Activated naive CD8-positive, alpha-beta T cell treated with anti-CD3 and anti-CD28 coated beads, Interleukin-2, amount 50 U/mL, for 24 hours (primary cell): ENCODE measurements around the gene SLC35F1.
"Not testable (repeated sequence)": the region's sequence is repeated elsewhere in the genome, so short reads cannot be mapped to it uniquely, and the experiment has no call there.

Experiments
- ATAC-seq: fragments of 150-1000 bp; cut with Tn5 transposase; one replicate; pipeline ENCODE4 v1.10.0; 2021
- DNase-seq: peaks from one replicate; pipeline ENCODE4 v3.0.0; 2021
- H3K27ac Mint-ChIP-seq: one replicate; pipeline ENCODE4 v1.8.0; 2021; ENCODE audit warnings: mild to moderate bottlenecking, mixed read lengths
- H3K27me3 Mint-ChIP-seq: one replicate; pipeline ENCODE4 v1.8.0; 2021; ENCODE audit warnings: mixed read lengths
- H3K36me3 Mint-ChIP-seq: one replicate; pipeline ENCODE4 v1.8.0; 2021; ENCODE audit warnings: low read depth, mixed read lengths
- H3K4me1 Mint-ChIP-seq: one replicate; pipeline ENCODE4 v1.8.0; 2021; ENCODE audit warnings: mixed read lengths
- H3K4me3 Mint-ChIP-seq: one replicate; pipeline ENCODE4 v1.8.0; 2021; ENCODE audit warnings: mild to moderate bottlenecking, moderate library complexity, mixed read lengths
- H3K9me3 Mint-ChIP-seq: one replicate; pipeline ENCODE4 v1.8.0; 2021; ENCODE audit warnings: mixed read lengths

Gene SLC35F1

DNA sequence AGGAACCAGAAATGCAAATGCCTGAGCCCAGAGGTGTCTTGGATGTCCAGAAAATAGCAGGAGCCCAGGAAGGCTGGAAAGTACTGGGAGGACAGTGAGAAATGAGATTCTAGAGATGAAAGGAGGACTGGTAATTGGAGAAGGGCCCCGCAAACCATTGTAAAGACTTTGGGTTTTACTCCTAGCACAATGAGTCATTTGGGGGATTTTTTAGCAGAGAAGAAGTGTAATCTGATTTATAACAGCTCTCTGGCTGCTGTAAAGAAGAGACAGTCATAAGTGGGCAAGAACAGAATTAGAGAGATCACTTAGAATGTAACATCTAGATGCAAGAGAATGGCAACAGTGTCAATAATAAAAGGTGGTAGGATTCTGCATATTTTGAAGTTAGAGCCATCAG lies 40.2 kb downstream of the SLC35F1 start:
- DNase-seq (no peak), ATAC-seq (peak; percentile 46)
- Mint-ChIP-seq H3K4me1 (no peaks in the 10 kb centered on the region), H3K27ac (no peak overlapping the region), H3K27me3 (peaks cover 6% of the 10 kb centered on the region), H3K4me3 (no peak overlapping the region), H3K9me3 (no peaks in the 10 kb centered on the region), H3K36me3 (no peaks in the 10 kb centered on the region)

DNA sequence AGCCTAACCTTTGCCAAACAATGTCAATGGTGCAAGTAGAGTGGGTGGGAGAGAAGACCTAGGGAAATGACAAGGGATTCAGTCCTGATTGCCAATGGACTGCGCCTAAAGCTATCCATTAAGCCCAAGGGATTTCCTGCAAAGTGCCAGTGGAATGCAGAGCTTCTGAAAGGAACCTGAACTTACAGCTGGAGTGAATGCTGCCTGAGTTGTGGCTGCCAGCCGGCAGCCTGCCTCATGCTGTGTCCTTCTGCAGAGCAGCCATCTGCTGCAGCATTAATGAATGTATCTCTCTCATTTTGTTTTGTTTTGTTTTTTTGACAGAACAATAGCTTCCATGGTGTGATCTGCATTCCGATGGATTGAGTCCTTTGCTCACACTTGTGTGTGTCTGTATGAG lies 44.7 kb downstream of the SLC35F1 start:
- no peak overlapping the region for H3K4me3 Mint-ChIP-seq
- H3K27ac Mint-ChIP-seq: no peak overlapping the region
- H3K36me3 Mint-ChIP-seq: no peaks in the 10 kb centered on the region
- no peaks in the 10 kb centered on the region for H3K9me3 Mint-ChIP-seq
- H3K4me1 Mint-ChIP-seq: no peaks in the 10 kb centered on the region
- no peak for DNase-seq
- H3K27me3 Mint-ChIP-seq: peaks cover 7% of the 10 kb centered on the region
- no peak for ATAC-seq

DNA sequence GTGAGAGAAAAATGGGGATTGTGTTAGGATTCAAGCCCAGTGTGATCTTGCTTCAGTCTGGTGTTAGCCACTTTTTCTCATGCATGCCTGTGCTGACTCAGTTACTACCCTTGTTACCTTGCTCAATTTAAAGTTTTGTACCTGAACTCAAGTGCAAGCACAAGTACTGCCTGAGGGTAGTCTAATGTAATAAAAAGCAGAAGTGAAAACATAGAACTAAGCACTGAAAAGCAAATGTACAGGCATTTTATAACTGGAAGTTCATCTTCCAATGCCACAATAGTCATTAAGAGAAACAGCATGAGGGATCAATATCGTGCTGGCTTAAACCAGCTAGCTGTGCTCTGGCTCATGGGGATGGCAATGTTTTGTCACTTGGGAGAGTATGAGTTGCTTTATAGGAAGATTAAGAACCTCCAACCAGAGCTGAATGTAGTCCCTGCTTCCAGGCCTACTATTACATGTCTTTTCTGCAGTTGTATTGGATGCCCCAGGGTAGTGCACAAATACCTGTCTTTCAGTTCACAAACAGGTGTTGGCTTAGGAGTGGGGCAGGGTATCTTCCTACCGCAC lies 48.7 kb downstream of the SLC35F1 start:
- Mint-ChIP-seq H3K4me3 (no peak overlapping the region), H3K27ac (no peak overlapping the region), H3K27me3 (peaks cover 5% of the 10 kb centered on the region), H3K4me1 (no peaks in the 10 kb centered on the region), H3K9me3 (no peaks in the 10 kb centered on the region), H3K36me3 (no peaks in the 10 kb centered on the region)
- ATAC-seq (no peak), DNase-seq (no peak)

DNA sequence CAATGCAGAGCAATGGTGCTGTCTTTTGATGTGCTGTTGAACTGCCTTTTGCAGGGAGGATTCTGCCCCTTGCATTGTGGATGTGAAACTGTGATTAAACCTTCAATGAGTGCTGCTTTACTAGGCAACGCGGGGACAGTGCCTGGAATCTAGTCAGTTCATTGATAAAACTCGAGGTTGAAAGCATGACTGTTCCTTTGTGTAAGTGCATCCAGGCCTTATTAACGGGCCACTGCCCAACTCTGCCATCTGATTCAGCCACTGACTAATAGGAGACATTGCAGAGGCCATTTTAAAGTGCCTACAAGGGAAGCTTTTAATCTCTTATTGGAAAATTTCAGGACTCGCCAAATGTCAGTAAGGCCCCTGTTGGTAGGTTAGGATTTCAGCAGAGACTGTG lies 49.3 kb downstream of the SLC35F1 start:
- H3K9me3 Mint-ChIP-seq: no peaks in the 10 kb centered on the region
- H3K4me1 Mint-ChIP-seq: no peaks in the 10 kb centered on the region
- no peak overlapping the region for H3K4me3 Mint-ChIP-seq
- H3K27me3 Mint-ChIP-seq: peaks cover 5% of the 10 kb centered on the region
- H3K27ac Mint-ChIP-seq: no peak overlapping the region
- no peaks in the 10 kb centered on the region for H3K36me3 Mint-ChIP-seq
- DNase-seq (no peak), ATAC-seq (no peak)

DNA sequence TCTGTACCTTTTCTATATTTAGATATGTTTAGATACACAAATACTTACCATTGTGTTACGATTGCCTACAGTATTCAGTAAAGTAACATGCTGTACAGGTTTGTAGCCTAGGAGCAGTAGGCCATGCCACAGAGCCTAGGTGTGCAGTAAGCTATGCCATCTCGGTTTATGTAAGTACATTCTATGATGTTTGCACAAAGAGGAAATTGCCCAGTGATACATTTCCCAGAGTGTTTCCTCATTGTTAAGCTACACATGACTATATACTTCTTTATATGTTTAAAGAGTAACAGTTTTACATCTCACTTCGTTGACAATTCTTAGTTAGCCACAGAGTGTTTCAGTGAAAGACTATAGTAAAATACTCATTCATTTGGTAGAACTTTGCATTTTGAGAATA lies 51.5 kb downstream of the SLC35F1 start:
- no peak for ATAC-seq
- no peak overlapping the region for H3K4me3 Mint-ChIP-seq
- H3K4me1 Mint-ChIP-seq: no peaks in the 10 kb centered on the region
- H3K27ac Mint-ChIP-seq: no peak overlapping the region
- H3K27me3 Mint-ChIP-seq: no peaks in the 10 kb centered on the region
- no peak for DNase-seq
- H3K9me3 Mint-ChIP-seq: no peaks in the 10 kb centered on the region
- no peaks in the 10 kb centered on the region for H3K36me3 Mint-ChIP-seq

DNA sequence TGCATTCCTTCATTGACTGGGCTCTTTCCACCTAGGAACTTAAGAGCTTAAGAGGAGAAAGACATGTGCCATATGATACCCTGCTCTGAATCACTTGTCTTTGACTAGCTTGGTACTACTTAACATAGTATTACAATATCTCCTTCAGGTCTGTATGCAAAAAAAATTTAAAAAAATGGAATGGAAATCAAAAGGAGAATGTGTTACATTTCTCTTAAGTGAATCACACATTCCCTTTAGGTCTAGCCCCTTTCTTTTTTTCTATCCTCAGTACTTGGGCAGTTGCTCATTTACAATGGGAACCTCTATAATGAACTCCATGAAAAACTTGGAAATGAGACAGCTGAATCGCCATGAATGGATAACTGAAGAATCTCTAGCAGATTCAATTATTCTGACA lies 53.8 kb downstream of the SLC35F1 start:
- Mint-ChIP-seq H3K27ac (no peak overlapping the region), H3K4me1 (no peaks in the 10 kb centered on the region), H3K36me3 (no peaks in the 10 kb centered on the region), H3K4me3 (no peak overlapping the region), H3K27me3 (peaks cover 3% of the 10 kb centered on the region), H3K9me3 (peaks cover 8% of the 10 kb centered on the region)
- no peak for DNase-seq
- no peak for ATAC-seq

DNA sequence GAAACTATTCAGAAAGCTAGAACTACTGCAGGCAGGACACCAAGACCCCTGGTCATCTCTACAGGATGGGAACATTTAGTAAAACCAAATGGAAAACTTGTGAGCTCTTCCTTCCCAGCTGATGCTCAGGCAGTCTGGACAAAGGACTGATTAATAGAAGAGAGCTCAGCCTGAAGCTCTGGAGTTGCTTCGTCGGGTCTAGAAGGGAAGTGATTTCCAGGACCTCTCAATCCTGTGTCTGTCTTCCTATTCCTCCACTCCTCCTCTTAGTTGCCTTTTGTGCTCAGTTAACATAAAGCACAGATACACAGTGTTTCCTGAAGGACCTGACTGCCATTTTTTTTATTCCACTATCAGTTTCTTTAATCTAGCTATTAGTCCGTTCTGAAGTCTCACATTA lies 54.2 kb downstream of the SLC35F1 start:
- H3K36me3 Mint-ChIP-seq: no peaks in the 10 kb centered on the region
- ATAC-seq (no peak), DNase-seq (no peak)
- H3K27ac Mint-ChIP-seq: no peak overlapping the region
- H3K27me3 Mint-ChIP-seq: peaks cover 3% of the 10 kb centered on the region
- H3K9me3 Mint-ChIP-seq: peaks cover 10% of the 10 kb centered on the region
- no peak overlapping the region for H3K4me3 Mint-ChIP-seq
- no peaks in the 10 kb centered on the region for H3K4me1 Mint-ChIP-seq

DNA sequence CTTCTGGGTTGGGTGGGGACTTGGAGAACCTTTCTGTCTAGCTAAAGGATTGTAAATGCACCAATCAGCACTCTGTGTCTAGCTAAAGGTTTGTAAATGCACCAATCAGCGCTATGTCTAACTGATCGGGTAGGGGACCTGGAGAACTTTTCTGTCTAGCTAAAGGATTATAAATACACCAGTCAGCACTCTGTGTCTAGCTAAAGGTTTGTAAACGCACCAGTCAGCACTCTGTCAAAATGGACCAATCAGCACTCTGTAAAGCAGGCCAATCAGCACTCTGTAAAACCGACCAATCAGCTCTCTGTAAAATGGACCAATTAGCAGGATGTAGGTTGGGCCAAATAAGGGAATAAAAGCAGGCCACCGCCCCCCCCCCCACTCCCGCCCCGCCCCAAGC lies 58.7 kb downstream of the SLC35F1 start:
- not testable (repeated sequence) for H3K4me3 Mint-ChIP-seq, H3K4me1 Mint-ChIP-seq, ATAC-seq, H3K36me3 Mint-ChIP-seq, H3K27me3 Mint-ChIP-seq, DNase-seq, H3K27ac Mint-ChIP-seq
- H3K9me3 Mint-ChIP-seq: peaks cover 20% of the 10 kb centered on the region

DNA sequence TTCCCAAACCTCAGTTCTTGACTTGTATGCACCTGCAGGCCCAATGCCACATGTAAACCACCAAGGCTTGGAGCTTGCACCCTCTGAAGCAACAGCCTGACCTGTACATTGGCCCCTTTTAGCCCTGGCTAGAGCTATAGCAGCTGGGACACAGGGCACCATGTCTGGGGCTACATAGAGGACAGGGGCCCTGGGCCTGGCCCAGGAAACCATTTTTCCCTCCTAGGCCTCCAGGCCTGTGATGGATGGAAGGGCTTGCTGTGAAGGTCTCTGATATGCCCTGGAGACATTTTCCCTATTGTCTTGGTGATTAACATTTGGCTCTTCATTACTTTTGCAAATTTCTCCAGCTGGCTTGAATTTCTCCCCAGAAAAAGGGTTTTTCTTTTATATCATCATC lies 64.6 kb downstream of the SLC35F1 start:
- DNase-seq: no peak
- Mint-ChIP-seq H3K9me3 (peaks cover 14% of the 10 kb centered on the region), H3K4me1 (no peaks in the 10 kb centered on the region), H3K27me3 (peaks cover 11% of the 10 kb centered on the region), H3K36me3 (peaks cover 3% of the 10 kb centered on the region), H3K4me3 (no peak overlapping the region), H3K27ac (no peak overlapping the region)
- no peak for ATAC-seq

DNA sequence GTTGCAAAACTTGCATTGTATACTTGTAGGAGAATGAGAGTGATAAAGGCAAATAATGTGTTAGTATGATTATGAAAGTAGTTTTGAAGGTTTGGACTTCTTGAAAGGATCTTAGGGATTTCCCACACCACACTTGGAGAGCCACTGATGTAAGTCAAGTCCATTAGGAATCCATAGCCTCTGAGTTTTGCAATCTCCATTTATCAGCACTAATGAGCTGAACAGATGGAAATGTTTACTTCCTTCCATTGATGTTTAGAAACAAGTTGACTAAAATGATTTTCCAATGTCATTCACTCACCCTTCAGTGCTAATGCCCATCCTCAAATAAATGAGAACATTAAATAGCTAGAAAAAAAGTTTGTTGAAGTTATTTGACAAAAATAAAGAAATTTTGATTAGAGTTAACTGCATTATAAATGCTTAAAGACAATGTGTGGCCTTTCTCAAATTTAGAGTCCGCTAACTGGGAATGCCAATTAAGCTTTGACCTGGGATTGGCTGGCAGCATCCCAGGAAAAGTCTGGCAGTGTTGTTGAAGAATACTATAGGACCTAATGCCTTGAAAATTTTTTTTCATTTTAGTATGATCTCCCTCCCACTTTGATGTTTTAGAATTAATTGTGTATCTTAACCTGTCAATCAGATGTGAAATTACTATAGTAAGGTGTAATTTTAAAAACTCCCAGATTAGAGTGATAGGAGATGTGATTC lies 68.0 kb downstream of the SLC35F1 start:
- Mint-ChIP-seq H3K36me3 (peaks cover 3% of the 10 kb centered on the region), H3K4me1 (no peaks in the 10 kb centered on the region), H3K4me3 (no peak overlapping the region), H3K27ac (no peak overlapping the region), H3K27me3 (peaks cover 13% of the 10 kb centered on the region), H3K9me3 (peaks cover 9% of the 10 kb centered on the region)
- ATAC-seq (no peak), DNase-seq (no peak)

DNA sequence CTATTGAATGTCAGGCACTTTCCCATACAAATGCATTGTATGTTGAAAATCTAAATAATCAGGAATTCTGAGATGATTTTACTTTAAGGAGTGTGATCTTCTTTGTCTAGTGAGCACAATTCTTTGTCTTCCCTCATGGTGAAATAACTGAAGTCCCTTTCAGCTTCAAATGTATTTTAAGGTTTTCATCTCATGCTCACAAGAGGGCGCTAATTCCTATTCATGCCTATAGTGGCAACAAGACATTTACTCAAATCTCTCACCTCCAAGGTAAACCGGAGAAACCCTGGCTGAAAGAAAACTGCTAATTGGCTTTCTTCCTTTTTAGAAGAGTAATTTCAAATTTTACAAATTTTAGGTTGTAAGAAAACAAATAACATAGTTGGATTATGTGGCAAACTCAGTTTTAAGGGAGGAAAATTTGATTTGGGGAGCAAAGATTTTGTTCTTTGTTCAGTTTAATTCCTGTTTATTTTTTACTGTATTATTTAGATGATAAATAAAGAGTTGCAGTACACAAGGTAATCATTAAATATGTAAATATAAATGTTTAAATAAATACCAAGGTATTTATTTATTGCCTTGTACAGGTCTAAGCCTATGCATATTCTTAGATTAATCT lies 69.1 kb downstream of the SLC35F1 start:
- peaks cover 13% of the 10 kb centered on the region for H3K27me3 Mint-ChIP-seq
- peaks cover 9% of the 10 kb centered on the region for H3K9me3 Mint-ChIP-seq
- peaks cover 3% of the 10 kb centered on the region for H3K36me3 Mint-ChIP-seq
- DNase-seq: no peak
- no peak overlapping the region for H3K4me3 Mint-ChIP-seq
- H3K4me1 Mint-ChIP-seq: no peaks in the 10 kb centered on the region
- no peak for ATAC-seq
- H3K27ac Mint-ChIP-seq: no peak overlapping the region

DNA sequence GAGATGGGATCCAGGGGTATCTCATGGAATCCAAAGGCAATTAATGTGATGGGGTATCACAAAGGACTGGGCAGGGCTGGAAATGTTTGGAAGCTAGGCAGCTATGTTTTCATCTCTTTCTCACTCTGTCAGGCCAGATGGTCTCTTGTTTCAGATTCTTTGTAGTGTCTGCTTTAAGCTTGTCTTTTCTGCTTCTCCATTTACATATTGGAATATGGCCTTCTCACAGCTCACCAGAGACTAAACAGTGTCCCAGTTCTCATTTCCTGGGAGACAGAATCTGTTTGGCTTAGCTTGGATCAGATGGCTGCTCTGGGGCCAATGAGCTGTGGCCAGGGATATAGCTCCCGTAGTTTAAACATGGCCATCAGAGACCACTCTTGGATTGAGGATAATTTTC lies 78.9 kb downstream of the SLC35F1 start:
- no peak for ATAC-seq
- no peaks in the 10 kb centered on the region for H3K27me3 Mint-ChIP-seq
- no peak for DNase-seq

DNA sequence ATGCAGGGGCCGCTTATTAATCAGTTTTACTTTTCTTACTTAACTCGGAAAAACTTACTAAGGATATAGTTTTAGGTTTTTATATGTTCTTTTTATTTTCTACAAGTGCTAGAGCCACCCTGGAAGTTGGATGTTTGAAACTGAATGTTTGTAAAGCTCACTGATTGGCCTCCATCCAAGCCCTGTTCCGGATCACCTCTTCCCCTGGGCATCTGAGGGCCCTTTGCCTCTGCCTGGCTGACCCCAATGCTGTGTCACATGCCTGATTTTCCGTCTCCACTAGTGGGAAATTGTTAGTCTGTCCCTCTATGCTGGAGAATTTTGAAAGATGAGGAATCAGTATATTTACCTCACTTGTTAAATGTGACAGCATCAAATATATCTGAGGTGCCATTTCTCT lies 79.3 kb downstream of the SLC35F1 start:
- DNase-seq (no peak), ATAC-seq (no peak)
- Mint-ChIP-seq H3K27me3 (no peaks in the 10 kb centered on the region), H3K4me1 (no peaks in the 10 kb centered on the region), H3K27ac (no peak overlapping the region), H3K36me3 (no peaks in the 10 kb centered on the region), H3K9me3 (no peaks in the 10 kb centered on the region), H3K4me3 (no peak overlapping the region)

More for the DNA sequence above, 78.9 kb downstream of the SLC35F1 start:
- H3K9me3 Mint-ChIP-seq: no peaks in the 10 kb centered on the region
- H3K27ac Mint-ChIP-seq: no peak overlapping the region
- H3K36me3 Mint-ChIP-seq: no peaks in the 10 kb centered on the region
- H3K4me1 Mint-ChIP-seq: no peaks in the 10 kb centered on the region
- H3K4me3 Mint-ChIP-seq: no peak overlapping the region

DNA sequence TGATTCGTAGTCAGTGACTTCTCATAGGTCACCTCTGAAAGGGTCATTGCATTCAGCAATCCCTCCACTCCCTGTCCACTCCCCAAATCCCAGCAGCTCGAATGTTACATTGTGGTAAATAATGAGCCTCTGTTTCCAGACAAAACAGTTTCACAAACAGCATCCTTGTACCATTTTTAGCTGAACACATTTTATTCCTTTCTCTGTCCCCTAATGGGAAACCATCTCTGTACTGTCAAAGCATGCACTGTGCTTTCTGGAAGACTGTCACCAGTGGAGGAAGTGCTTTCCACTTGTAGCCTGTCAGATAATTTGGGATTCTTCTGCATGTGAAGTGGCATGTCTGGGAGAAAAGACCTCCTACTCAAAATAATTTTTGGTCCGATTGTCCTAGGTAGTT lies 82.0 kb downstream of the SLC35F1 start:
- ATAC-seq (no peak), DNase-seq (no peak)
- H3K27ac Mint-ChIP-seq: no peak overlapping the region
- no peaks in the 10 kb centered on the region for H3K36me3 Mint-ChIP-seq
- no peak overlapping the region for H3K4me3 Mint-ChIP-seq
- H3K9me3 Mint-ChIP-seq: no peaks in the 10 kb centered on the region
- H3K27me3 Mint-ChIP-seq: peaks cover 7% of the 10 kb centered on the region
- H3K4me1 Mint-ChIP-seq: no peaks in the 10 kb centered on the region

DNA sequence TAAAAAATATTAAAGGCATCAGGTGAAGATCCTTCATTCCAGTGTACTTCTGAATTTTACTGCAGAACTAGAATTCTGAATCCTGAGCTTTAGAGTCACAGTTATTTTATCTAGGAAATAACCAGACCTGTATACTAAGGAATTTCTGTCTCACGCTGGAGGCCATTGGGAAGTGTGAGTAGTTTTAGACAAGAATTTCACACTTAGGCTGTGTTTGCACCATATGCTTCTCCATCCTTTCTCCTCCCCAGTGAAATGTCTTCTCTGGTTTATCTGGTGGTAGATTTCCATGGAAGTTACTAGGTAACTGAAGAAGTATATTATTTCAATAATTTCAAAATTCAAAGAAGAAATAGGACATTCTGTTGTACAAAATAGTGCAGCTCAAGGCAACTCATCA lies 83.1 kb downstream of the SLC35F1 start:
- H3K27ac Mint-ChIP-seq: no peak overlapping the region
- no peak for DNase-seq

More for the DNA sequence above, 83.1 kb downstream of the SLC35F1 start:
- no peak overlapping the region for H3K4me3 Mint-ChIP-seq
- no peaks in the 10 kb centered on the region for H3K4me1 Mint-ChIP-seq
- H3K9me3 Mint-ChIP-seq: no peaks in the 10 kb centered on the region
- H3K36me3 Mint-ChIP-seq: no peaks in the 10 kb centered on the region
- ATAC-seq: no peak
- peaks cover 7% of the 10 kb centered on the region for H3K27me3 Mint-ChIP-seq
